Activated T-cell treated with anti-CD3 and anti-CD28 coated beads, Interleukin-2, amount 50 U/mL, for 72 hours (primary cell): ENCODE measurements around the gene RGS12. TPM values are rescaled to one million over a fixed set of nuclear protein-coding genes. Genes with fewer than 3 reads are reported as not detected.

Experiments
- ATAC-seq, 2 donors: fragments of 150-1000 bp; cut with Tn5 transposase; replicated peaks in 1 of 2; 2 replicates each; pipeline ENCODE4 v1.10.0; 2021; ENCODE audit warnings: moderate library complexity in 2 of 2, mild to moderate bottlenecking in 1 of 2
- DNase-seq, 2 donors: peaks; one replicate each; pipeline ENCODE4 v3.0.0; 2021 to 2022; ENCODE audit warnings: mixed read lengths in 1 of 2
- H3K27ac Mint-ChIP-seq: one replicate; pipeline ENCODE4 v1.8.0; 2022; ENCODE audit warnings: mild to moderate bottlenecking, moderate library complexity, mixed read lengths
- H3K27me3 Mint-ChIP-seq: one replicate; pipeline ENCODE4 v1.8.0; 2022; ENCODE audit warnings: low read depth, mixed read lengths
- H3K36me3 Mint-ChIP-seq, 2 donors: one replicate each; pipeline ENCODE4 v1.8.0; 2022; ENCODE audit warnings: mixed read lengths in 2 of 2, mild to moderate bottlenecking in 1 of 2; ENCODE audit not compliant: insufficient read depth in 2 of 2
- H3K4me1 Mint-ChIP-seq: one replicate; pipeline ENCODE4 v1.8.0; 2022; ENCODE audit warnings: low read depth, mixed read lengths
- H3K4me3 Mint-ChIP-seq, 2 donors: one replicate each; pipeline ENCODE4 v1.8.0; 2022; ENCODE audit warnings: mild to moderate bottlenecking in 2 of 2, mixed read lengths in 2 of 2, moderate library complexity in 2 of 2
- H3K9me3 Mint-ChIP-seq, 2 donors: one replicate each; pipeline ENCODE4 v1.8.0; 2022; ENCODE audit warnings: mixed read lengths in 2 of 2
- total RNA-seq, 2 donors: library from RNA; stranded (reverse); gene quantifications; one replicate each; pipeline ENCODE4 v1.2.3, GENCODE V29; 2022

RGS12 gene
- total RNA-seq, 2 donors from 2014 or later = 16.9 to 18.5 TPM

- Mint-ChIP-seq H3K4me3 (no peak overlapping the region), H3K27me3 (no peaks in the 10 kb centered on the region), H3K27ac (no peak overlapping the region), H3K36me3 (no peaks in the 10 kb centered on the region), H3K9me3 (no peaks in the 10 kb centered on the region), H3K4me1 (peaks cover 32% of the 10 kb centered on the region)
- no peak for ATAC-seq
- DNase-seq = no peak
These were observed 15.2 kb downstream of the RGS12 start for GRCh38 chr4:3307891-3308575.

DNA sequence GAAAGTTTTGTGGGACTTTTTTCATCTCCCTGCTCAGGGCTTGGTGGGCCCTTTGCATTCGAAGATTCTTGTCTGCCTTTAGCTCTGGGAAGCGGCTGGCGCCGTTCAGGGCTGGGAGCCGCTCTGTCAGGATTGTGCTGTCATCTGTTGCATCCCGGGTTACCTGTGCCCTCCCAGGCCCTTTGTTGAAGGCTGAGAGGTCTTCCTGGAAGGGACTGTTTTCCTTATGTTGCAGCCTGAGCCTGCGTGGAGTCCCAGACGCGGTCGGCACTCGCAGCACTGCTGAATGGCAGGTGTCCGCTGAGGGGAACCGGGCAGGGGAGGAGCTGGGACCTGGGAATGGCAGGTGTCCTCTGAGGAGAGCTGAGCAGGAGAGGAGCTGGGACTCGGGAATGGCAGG is 15.9 kb downstream of the RGS12 start:
- Mint-ChIP-seq H3K4me3 (no peak overlapping the region), H3K27me3 (no peaks in the 10 kb centered on the region), H3K27ac (no peak overlapping the region), H3K4me1 (peaks cover 25% of the 10 kb centered on the region), H3K9me3 (no peaks in the 10 kb centered on the region), H3K36me3 (no peaks in the 10 kb centered on the region)
- ATAC-seq (no peak), DNase-seq (no peak)

- DNase-seq (no peak), ATAC-seq (no peak)
- Mint-ChIP-seq H3K4me1 (peaks cover 7% of the 10 kb centered on the region), H3K4me3 (no peak overlapping the region), H3K27me3 (no peaks in the 10 kb centered on the region), H3K9me3 (no peaks in the 10 kb centered on the region), H3K27ac (no peak overlapping the region), H3K36me3 (no peaks in the 10 kb centered on the region)
These were observed 17.7 kb downstream of the RGS12 start for GRCh38 chr4:3310301-3311094.

GRCh38 chr4:3311095-3311372 is 18.2 kb downstream of the RGS12 start:
- Mint-ChIP-seq H3K4me3 (no peak overlapping the region), H3K27ac (no peak overlapping the region), H3K9me3 (no peaks in the 10 kb centered on the region), H3K4me1 (peaks cover 2% of the 10 kb centered on the region), H3K27me3 (no peaks in the 10 kb centered on the region), H3K36me3 (no peaks in the 10 kb centered on the region)
- ATAC-seq (no peak), DNase-seq (no peak)

GRCh38 chr4:3311489-3312171 is 18.8 kb downstream of the RGS12 start:
- ATAC-seq = no peak
- H3K9me3 Mint-ChIP-seq = no peaks in the 10 kb centered on the region
- no peaks in the 10 kb centered on the region for H3K27me3 Mint-ChIP-seq
- no peak overlapping the region for H3K4me3 Mint-ChIP-seq
- H3K4me1 Mint-ChIP-seq = no peaks in the 10 kb centered on the region
- no peak overlapping the region for H3K27ac Mint-ChIP-seq
- DNase-seq = no peak
- H3K36me3 Mint-ChIP-seq = no peaks in the 10 kb centered on the region

GRCh38 chr4:3312362-3312761 is 19.5 kb downstream of the RGS12 start:
- no peaks in the 10 kb centered on the region for H3K36me3 Mint-ChIP-seq
- H3K4me1 Mint-ChIP-seq = no peaks in the 10 kb centered on the region
- H3K27ac Mint-ChIP-seq = no peak overlapping the region
- DNase-seq (no peak), ATAC-seq (no peak)
- no peak overlapping the region for H3K4me3 Mint-ChIP-seq
- H3K9me3 Mint-ChIP-seq = no peaks in the 10 kb centered on the region
- no peaks in the 10 kb centered on the region for H3K27me3 Mint-ChIP-seq

GRCh38 chr4:3313139-3313538 is 20.3 kb downstream of the RGS12 start:
- no peaks in the 10 kb centered on the region for H3K27me3 Mint-ChIP-seq
- no peak for ATAC-seq
- H3K27ac Mint-ChIP-seq = no peak overlapping the region
- no peaks in the 10 kb centered on the region for H3K36me3 Mint-ChIP-seq
- DNase-seq = no peak
- no peak overlapping the region for H3K4me3 Mint-ChIP-seq
- H3K4me1 Mint-ChIP-seq = no peaks in the 10 kb centered on the region
- H3K9me3 Mint-ChIP-seq = no peaks in the 10 kb centered on the region

DNA sequence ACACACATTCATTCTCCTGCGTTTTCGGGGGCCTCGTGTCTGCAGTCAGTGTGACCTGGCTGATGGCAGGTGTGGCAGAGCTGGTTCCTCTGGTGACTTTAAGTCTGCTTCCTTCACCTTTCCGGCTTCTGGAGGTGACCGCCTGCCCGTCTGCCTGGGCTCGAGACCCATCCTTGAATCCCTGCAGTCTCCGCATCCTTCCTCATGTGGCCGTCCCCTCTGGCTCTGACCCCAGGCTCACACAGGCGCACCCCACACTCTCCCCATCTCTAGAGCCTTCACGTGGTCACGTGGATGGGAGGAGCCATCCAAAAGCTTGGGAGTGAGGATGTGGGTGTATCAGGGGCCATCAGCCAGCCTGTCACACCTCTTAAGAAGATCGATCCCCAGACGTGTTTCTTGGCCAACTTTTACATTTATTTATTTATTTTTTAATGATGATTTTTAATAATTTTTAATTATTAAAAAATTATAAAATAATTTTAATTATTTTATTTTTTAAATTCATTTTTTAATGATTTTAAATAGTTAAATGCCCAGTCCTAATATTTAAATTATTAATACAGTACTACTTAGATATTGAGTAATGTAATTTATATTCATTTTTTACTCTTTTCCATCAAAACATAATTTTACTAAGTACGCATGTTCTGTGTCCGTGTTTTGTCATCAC is 20.9 kb downstream of the RGS12 start:
- no peak overlapping the region for H3K27ac Mint-ChIP-seq
- H3K4me3 Mint-ChIP-seq = no peak overlapping the region
- DNase-seq (no peak), ATAC-seq (no peak)
- no peaks in the 10 kb centered on the region for H3K9me3 Mint-ChIP-seq
- H3K27me3 Mint-ChIP-seq = no peaks in the 10 kb centered on the region
- no peaks in the 10 kb centered on the region for H3K4me1 Mint-ChIP-seq
- no peaks in the 10 kb centered on the region for H3K36me3 Mint-ChIP-seq

- Mint-ChIP-seq H3K9me3 (no peaks in the 10 kb centered on the region), H3K27me3 (no peaks in the 10 kb centered on the region), H3K27ac (no peak overlapping the region), H3K4me3 (no peak overlapping the region), H3K36me3 (no peaks in the 10 kb centered on the region), H3K4me1 (no peaks in the 10 kb centered on the region)
- DNase-seq (no peak), ATAC-seq (no peak)
These were observed 22.0 kb downstream of the RGS12 start for GRCh38 chr4:3314706-3315260.

- Mint-ChIP-seq H3K36me3 (no peaks in the 10 kb centered on the region), H3K4me3 (no peak overlapping the region), H3K27ac (no peak overlapping the region), H3K4me1 (no peaks in the 10 kb centered on the region), H3K27me3 (no peaks in the 10 kb centered on the region), H3K9me3 (no peaks in the 10 kb centered on the region)
- DNase-seq (no peak), ATAC-seq (no peak)
These were observed 22.7 kb downstream of the RGS12 start for GRCh38 chr4:3315566-3315965.

GRCh38 chr4:3316146-3316545 is 23.3 kb downstream of the RGS12 start:
- Mint-ChIP-seq H3K4me1 (no peaks in the 10 kb centered on the region), H3K36me3 (no peaks in the 10 kb centered on the region), H3K27ac (no peak overlapping the region), H3K4me3 (no peak overlapping the region), H3K9me3 (no peaks in the 10 kb centered on the region), H3K27me3 (no peaks in the 10 kb centered on the region)
- ATAC-seq = no peak
- DNase-seq = no peak

DNA sequence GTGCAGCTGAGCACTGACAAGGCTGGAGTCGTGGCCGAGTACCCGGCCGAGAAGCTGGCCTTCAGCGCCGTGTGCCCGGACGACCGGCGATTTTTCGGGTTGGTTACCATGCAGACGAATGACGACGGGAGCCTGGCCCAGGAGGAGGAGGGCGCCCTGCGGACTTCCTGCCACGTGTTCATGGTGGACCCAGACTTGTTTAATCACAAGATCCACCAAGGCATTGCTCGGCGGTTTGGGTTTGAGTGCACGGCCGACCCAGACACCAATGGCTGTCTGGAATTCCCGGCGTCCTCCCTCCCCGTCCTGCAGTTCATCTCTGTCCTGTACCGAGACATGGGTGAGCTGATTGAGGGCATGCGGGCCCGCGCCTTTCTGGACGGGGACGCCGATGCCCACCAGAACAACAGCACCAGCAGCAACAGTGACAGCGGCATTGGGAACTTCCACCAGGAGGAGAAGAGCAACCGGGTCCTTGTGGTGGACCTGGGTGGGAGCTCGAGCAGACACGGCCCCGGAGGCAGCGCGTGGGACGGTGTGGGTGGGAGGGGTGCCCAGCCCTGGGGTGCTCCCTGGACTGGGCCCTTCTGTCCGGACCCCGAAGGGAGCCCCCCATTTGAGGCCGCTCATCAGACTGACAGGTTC is 24.3 kb downstream of the RGS12 start:
- Mint-ChIP-seq H3K27ac (no peak overlapping the region), H3K9me3 (no peaks in the 10 kb centered on the region), H3K36me3 (no peaks in the 10 kb centered on the region), H3K4me1 (no peaks in the 10 kb centered on the region), H3K4me3 (no peak overlapping the region), H3K27me3 (no peaks in the 10 kb centered on the region)
- ATAC-seq = no peak
- DNase-seq = no peak
